ENCODE data around the gene GNB1. TPM values are rescaled to one million over a fixed set of nuclear protein-coding genes. Genes with fewer than 3 reads are reported as not detected.

Gene GNB1
- total RNA-seq, 3 donors from 2014 or later (not counting 1 experiment from before 2014, with no cell fraction given) = 285 to 304 (median 289) TPM

- no peak overlapping the region for H3K4me3 ChIP-seq (ENCODE audit: low read length)
- peaks cover 15 to 25% of the 10 kb centered on the region in 2 donors for H3K4me1 Mint-ChIP-seq
- ATAC-seq (no peak), DNase-seq (no peak)
- H3K27me3 Mint-ChIP-seq (ENCODE audit: low read depth in 2 of 2) = no peaks in the 10 kb centered on the region
- H3K4me1 ChIP-seq (ENCODE audit: control insufficient read depth, insufficient read depth, low read length) = peaks cover 37% of the 10 kb centered on the region
- no peaks in the 10 kb centered on the region for H3K27me3 ChIP-seq (ENCODE audit: control insufficient read depth, insufficient read depth, low read length)
- H3K36me3 ChIP-seq (ENCODE audit: control insufficient read depth, insufficient read depth, low read length) = no peaks in the 10 kb centered on the region
- TF ChIP-seq, protein P1, sequence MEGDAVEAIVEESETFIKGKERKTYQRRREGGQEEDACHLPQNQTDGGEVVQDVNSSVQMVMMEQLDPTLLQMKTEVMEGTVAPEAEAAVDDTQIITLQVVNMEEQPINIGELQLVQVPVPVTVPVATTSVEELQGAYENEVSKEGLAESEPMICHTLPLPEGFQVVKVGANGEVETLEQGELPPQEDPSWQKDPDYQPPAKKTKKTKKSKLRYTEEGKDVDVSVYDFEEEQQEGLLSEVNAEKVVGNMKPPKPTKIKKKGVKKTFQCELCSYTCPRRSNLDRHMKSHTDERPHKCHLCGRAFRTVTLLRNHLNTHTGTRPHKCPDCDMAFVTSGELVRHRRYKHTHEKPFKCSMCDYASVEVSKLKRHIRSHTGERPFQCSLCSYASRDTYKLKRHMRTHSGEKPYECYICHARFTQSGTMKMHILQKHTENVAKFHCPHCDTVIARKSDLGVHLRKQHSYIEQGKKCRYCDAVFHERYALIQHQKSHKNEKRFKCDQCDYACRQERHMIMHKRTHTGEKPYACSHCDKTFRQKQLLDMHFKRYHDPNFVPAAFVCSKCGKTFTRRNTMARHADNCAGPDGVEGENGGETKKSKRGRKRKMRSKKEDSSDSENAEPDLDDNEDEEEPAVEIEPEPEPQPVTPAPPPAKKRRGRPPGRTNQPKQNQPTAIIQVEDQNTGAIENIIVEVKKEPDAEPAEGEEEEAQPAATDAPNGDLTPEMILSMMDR (IDR thresholded peaks at IDR 0.05) = no peak
- H3K27ac ChIP-seq (ENCODE audit: low read length) = no peak overlapping the region
- no peak overlapping the region for H3K27ac Mint-ChIP-seq
- no peaks in the 10 kb centered on the region for H3K9me3 Mint-ChIP-seq
- WGBS (ENCODE audit: insufficient coverage) = 70% methylated on average over 14 of the region's 14 CpGs
- no peaks in the 10 kb centered on the region for H3K9me3 ChIP-seq (ENCODE audit: control insufficient read depth, insufficient read depth, low read length)
- H3K36me3 Mint-ChIP-seq = no peaks in the 10 kb centered on the region
- H3K4me3 Mint-ChIP-seq = no peak overlapping the region
- intact Hi-C loops (cut with micrococcal nuclease) = no loop called here
These were observed 4.8 kb upstream of the GNB1 start for GRCh38 chr1:1895456-1896336.

GRCh38 chr1:1895060-1895418 is 4.2 kb upstream of the GNB1 start:
- Mint-ChIP-seq H3K27ac (peak overlapping the region in 1 of 2 donors; percentile 75), H3K36me3 (no peaks in the 10 kb centered on the region), H3K27me3 (ENCODE audit: low read depth in 2 of 2) (no peaks in the 10 kb centered on the region), H3K4me1 (peaks cover 15 to 25% of the 10 kb centered on the region in 2 donors), H3K4me3 (peak overlapping the region; percentile 45), H3K9me3 (no peaks in the 10 kb centered on the region)
- Histone ChIP-seq H3K9me3 (ENCODE audit: control insufficient read depth, insufficient read depth, low read length) (no peaks in the 10 kb centered on the region), H3K27ac (ENCODE audit: low read length) (no peak overlapping the region), H3K4me1 (ENCODE audit: control insufficient read depth, insufficient read depth, low read length) (peaks cover 37% of the 10 kb centered on the region), H3K4me3 (ENCODE audit: low read length) (no peak overlapping the region), H3K36me3 (ENCODE audit: control insufficient read depth, insufficient read depth, low read length) (no peaks in the 10 kb centered on the region), H3K27me3 (ENCODE audit: control insufficient read depth, insufficient read depth, low read length) (no peaks in the 10 kb centered on the region)
- ATAC-seq (no peak), DNase-seq (no peak)
- intact Hi-C loops (cut with micrococcal nuclease) = no loop called here
- TF ChIP-seq, protein P1 (IDR thresholded peaks at IDR 0.05) = no peak
- 59% methylated on average over 10 of the region's 10 CpGs for WGBS (ENCODE audit: insufficient coverage)

DNA sequence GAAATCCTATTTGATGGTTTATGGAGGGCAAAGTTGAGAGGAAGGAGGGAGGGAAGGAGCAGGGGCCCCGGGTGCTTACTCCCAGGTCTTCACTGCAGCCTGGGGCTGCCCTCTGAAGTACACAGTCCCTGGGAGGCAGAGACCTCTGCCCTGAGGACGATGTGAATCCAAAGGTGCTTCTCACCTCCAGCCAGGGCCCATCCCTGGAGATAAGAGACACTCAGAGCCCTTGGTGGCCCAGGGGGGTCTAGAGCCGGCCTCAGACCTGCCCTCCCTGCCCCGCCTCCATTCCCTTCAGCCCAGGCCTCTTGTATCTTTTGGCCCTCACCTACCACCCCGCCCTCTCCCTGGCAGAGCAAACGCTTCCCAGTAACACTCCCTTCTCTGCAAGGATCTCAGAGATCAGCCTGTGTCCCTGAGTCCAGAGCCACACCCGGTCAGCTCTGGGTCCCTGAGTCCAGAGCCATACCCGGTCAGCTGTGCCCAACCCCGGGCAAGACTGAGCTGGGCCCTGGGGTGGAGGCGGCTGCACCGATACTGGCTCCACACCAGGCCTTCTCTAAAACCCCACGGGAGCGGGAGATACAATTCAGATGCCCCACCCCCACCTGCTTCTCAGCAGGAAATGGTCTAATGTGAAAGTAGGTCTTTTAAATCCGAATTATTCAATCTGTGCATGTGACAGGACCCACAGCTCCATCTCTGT is 3.6 kb upstream of the GNB1 start:
- DNase-seq (no peak), ATAC-seq (no peak)
- Histone ChIP-seq H3K4me3 (ENCODE audit: low read length) (no peak overlapping the region), H3K4me1 (ENCODE audit: control insufficient read depth, insufficient read depth, low read length) (peaks cover 36% of the 10 kb centered on the region), H3K36me3 (ENCODE audit: control insufficient read depth, insufficient read depth, low read length) (no peaks in the 10 kb centered on the region), H3K9me3 (ENCODE audit: control insufficient read depth, insufficient read depth, low read length) (no peaks in the 10 kb centered on the region), H3K27me3 (ENCODE audit: control insufficient read depth, insufficient read depth, low read length) (no peaks in the 10 kb centered on the region), H3K27ac (ENCODE audit: low read length) (no peak overlapping the region)
- no peaks in the 10 kb centered on the region for H3K36me3 Mint-ChIP-seq
- H3K27ac Mint-ChIP-seq = peak overlapping the region in 1 of 2 donors; percentile 75
- TF ChIP-seq, protein P1 (IDR thresholded peaks at IDR 0.05) = no peak
- 59% methylated on average over 14 of the region's 14 CpGs for WGBS (ENCODE audit: insufficient coverage)
- peak overlapping the region; percentile 45 for H3K4me3 Mint-ChIP-seq
- H3K4me1 Mint-ChIP-seq = peaks cover 15 to 25% of the 10 kb centered on the region in 2 donors
- intact Hi-C loops (cut with micrococcal nuclease) = no loop called here
- H3K27me3 Mint-ChIP-seq (ENCODE audit: low read depth in 2 of 2) = no peaks in the 10 kb centered on the region
- H3K9me3 Mint-ChIP-seq = no peaks in the 10 kb centered on the region

Measured in natural killer cell (primary cell).